CD4-positive, alpha-beta T cell treated with Interleukin-10 for 1 hour (primary cell): ENCODE measurements around the gene MAPKAPK5.
"Not testable (repeated sequence)": the region's sequence is repeated elsewhere in the genome, so short reads cannot be mapped to it uniquely, and the experiment has no call there.

Experiments
- DNase-seq: peaks from one replicate; pipeline ENCODE4 v3.0.0-alpha.2; 2020

Gene MAPKAPK5

GRCh38 chr12:111841750-111842555 lies at the start of gene MAPKAPK5:
Gene MAPKAPK5, plus strand, starts transcription at chr12:111842228. Its CDS starts 506 bp downstream, at chr12:111842734.
- peak; percentile 97 for DNase-seq

- no peak for DNase-seq
These were observed 49.2 kb upstream of the MAPKAPK5 start for GRCh38 chr12:111792856-111793235.

- no peak for DNase-seq
These were observed 43.8 kb upstream of the MAPKAPK5 start for GRCh38 chr12:111798182-111798581.

GRCh38 chr12:111799758-111800157 lies 42.3 kb upstream of the MAPKAPK5 start:
- DNase-seq: no peak

- no peak for DNase-seq
These were observed 38.9 kb upstream of the MAPKAPK5 start for GRCh38 chr12:111803038-111803626.

- no peak for DNase-seq
These were observed 38.2 kb upstream of the MAPKAPK5 start for GRCh38 chr12:111803851-111804250.

GRCh38 chr12:111806304-111806703 lies 35.7 kb upstream of the MAPKAPK5 start:
- no peak for DNase-seq

- DNase-seq: no peak
These were observed 34.8 kb upstream of the MAPKAPK5 start for GRCh38 chr12:111807232-111807631.

GRCh38 chr12:111812881-111813741 lies 28.9 kb upstream of the MAPKAPK5 start:
- DNase-seq: peak; percentile 72

GRCh38 chr12:111816065-111816615 lies 25.9 kb upstream of the MAPKAPK5 start:
- DNase-seq: no peak

- not testable (repeated sequence) for DNase-seq
These were observed 25.1 kb upstream of the MAPKAPK5 start for GRCh38 chr12:111816898-111817297.

- no peak for DNase-seq
These were observed 23.7 kb upstream of the MAPKAPK5 start for GRCh38 chr12:111818340-111818739.

- DNase-seq: no peak
These were observed 22.6 kb upstream of the MAPKAPK5 start for GRCh38 chr12:111819191-111820158.

GRCh38 chr12:111820828-111821227 lies 21.2 kb upstream of the MAPKAPK5 start:
- DNase-seq: not testable (repeated sequence)

- no peak for DNase-seq
These were observed 19.1 kb upstream of the MAPKAPK5 start for GRCh38 chr12:111822886-111823285.

GRCh38 chr12:111823891-111824290 lies 18.1 kb upstream of the MAPKAPK5 start:
- no peak for DNase-seq

- peak; percentile 35 for DNase-seq
These were observed 17.7 kb upstream of the MAPKAPK5 start for GRCh38 chr12:111824312-111824711.

GRCh38 chr12:111825509-111825908 lies 16.5 kb upstream of the MAPKAPK5 start:
- no peak for DNase-seq

GRCh38 chr12:111826316-111826715 lies 15.7 kb upstream of the MAPKAPK5 start:
- DNase-seq: no peak

- no peak for DNase-seq
These were observed 15.0 kb upstream of the MAPKAPK5 start for GRCh38 chr12:111826992-111827391.

GRCh38 chr12:111827907-111828306 lies 14.1 kb upstream of the MAPKAPK5 start:
- no peak for DNase-seq
